HG02943 (cell line): ENCODE results near the gene GTF3C5.
"Not testable (repeated sequence)": the region's sequence is repeated elsewhere in the genome, so short reads cannot be mapped to it uniquely, and the experiment has no call there.

Experiments
- ATAC-seq: cut with Tn5 transposase; IDR thresholded peaks from one replicate; pipeline ENCODE4 v1.9.1; 2021; ENCODE audit warnings: mild to moderate bottlenecking, low read depth, moderate library complexity; ENCODE audit not compliant: unreplicated experiment

Gene GTF3C5

DNA sequence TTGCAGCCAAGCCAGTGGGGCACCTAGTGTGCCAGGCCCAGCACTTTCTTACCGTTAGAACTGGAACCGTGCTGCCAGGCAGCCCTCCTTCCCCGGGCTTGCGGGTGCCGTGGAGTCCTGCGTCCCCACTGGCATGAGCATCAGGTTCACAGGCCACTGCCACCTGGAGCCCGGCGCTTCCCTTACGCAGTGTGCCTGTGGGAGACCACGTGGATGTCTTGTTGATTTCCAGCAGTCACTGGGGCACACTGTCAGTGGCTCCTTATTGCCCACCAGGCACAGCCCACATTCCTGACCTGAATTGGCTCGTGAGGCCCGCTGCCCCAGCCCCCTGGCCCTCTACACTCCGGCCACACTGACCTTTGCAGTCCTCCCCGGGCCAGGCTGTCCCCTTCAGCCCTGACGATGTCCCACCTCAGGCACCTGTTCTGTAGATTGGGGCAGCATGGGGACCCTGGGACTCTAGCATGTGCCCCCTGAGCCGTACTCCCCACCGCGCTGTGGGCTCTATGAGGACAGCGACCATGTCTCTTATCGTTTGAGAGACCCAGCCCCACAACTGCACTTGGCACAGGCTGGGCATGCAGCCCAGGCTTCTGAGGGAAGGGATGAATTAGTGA, 20.6 kb downstream of the GTF3C5 start:
- ATAC-seq: no peak

GRCh38 chr9:133051966-133052539, 21.3 kb downstream of the GTF3C5 start:
- ATAC-seq: no peak

GRCh38 chr9:133054194-133054890, 23.5 kb downstream of the GTF3C5 start:
- ATAC-seq: no peak

DNA sequence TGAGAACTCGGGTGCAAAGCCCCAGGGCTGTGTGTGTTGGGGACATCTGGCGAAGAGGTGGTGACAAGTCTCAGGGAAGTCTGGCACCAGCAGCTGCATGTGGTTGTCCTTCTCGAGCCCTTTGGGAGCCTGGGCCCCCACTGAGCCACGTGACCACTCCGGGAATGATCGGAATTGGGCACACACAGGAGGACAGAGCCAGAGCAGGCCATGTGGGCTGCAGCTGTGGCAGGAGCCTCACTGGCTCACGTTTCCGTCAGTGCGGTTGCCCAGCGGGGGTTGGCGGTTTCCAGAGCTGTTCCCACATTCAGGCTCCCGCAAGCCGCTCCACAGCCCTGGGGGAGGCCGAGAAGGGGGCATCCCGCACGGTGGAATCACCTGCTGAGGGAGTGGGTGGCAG, 24.2 kb downstream of the GTF3C5 start:
- ATAC-seq: no peak

GRCh38 chr9:133055788-133056420, 25.1 kb downstream of the GTF3C5 start:
- no peak for ATAC-seq

DNA sequence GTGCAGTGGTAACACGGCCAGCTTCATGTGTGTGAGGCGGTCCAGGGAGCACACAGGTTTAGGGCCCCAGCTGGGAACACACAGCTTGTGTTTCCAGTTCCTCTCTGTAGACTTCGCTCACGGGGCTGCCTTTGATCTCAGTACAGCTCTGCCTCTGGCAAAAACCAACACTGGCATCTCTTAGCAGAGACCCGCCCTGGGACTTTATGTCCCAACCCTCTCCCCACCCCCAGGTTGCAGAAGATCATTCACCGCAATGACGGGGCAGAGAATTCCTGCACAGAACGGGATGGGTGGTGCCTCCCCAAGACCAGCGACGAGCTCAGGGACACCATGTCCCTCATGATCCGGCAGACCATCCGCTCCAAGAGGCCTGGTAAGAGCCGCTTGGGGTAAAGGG, 25.7 kb downstream of the GTF3C5 start:
- no peak for ATAC-seq

DNA sequence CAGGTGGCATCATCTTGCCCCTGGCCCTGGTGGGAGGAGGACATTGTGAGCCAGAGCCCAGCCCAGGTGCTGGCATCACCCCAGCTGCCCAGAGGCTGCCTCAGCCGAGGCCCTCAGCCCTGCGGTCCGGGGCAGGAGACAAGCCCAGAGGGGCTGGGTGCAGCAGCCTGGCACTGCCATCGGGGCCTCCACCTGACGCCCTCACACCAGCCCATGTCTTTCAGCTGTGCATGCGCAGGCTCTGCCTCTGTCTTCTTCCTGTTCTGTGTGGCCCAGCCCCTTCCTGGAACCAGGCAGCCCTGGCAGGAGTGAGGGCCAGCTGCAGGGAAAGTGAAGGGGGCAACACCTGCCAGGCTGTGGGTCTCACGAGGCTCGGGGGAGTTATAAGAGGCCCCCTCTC, 26.2 kb downstream of the GTF3C5 start:
- ATAC-seq: no peak

DNA sequence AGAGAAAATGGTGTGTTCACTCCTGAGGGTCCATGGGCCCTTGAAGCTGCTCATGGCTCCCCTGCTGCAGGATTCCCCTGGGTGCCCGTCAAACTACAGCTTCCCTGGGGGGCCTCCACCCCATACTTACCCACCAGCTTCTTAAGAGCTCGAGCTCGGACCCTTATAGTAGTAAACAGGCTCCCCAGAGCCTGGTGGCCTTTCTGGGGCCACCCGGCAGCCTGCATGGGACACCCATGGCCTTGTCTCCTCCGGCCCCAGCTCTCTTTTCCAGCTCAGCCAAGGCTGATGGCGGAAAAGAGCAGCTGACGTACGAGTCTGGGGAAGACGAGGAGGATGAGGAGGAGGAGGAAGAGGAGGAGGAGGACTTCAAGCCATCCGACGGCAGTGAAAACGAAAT, 26.8 kb downstream of the GTF3C5 start:
- ATAC-seq: no peak

DNA sequence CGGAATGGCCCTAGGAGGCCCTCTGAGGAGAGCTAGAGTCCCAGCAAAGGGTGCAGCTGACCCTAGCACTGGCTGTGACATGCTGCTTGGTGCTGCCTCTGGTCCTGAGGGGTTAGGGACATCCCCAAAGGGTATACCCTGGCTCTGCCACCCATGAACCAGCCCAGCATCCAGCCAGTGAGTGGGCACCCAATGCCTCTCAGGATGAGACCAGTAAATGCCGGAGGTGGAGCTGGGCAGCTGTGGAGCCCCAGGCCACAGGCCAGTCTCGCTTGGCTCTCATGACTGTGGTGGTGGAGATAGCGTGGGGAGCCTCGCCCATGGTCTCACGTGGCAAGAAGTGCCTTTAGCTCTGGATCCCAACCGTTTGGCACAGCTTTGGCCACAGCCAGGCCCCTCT, 27.3 kb downstream of the GTF3C5 start:
- ATAC-seq: no peak

DNA sequence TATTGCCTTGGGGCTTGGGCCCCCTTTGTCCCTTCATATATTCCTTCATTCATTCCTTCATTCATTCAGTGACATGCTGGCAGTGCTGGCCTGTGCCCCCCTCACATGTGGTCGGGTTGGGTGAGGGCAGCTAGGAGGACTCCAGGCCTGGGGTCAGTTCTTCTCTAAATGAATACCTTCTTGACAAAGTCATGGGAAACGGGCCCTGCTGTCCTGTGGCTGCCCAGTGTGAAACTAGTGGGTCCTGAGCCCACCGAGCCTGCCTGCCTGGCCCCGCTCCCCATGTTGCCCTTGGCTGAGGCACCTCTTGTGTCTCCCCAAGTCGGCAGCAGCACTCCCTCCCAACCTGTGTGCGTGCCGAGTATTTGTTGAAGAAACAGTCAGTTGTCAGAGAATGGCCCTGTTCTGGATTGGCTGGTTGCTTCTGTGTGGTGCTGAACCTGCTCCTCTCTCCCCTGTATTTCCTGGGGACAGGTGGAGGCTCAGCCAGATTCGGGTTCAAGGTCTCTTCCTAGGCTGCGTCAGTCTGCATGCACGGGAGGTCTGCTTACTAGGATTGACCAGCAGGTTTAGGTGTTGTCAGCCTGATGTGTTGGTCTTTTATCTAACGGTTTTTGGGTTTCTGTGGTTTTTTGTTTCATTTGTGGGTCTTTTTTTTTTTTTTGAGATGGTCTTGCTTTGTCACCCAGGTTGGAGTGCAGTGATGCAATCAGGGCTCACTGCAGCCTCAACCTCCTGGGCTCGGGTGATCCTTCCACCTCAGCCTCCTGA, 27.9 kb downstream of the GTF3C5 start:
- ATAC-seq: no peak

GRCh38 chr9:133059623-133060022, 28.8 kb downstream of the GTF3C5 start:
- no peak for ATAC-seq

- no peak for ATAC-seq
Observed at GRCh38 chr9:133060417-133060841, 29.6 kb downstream of the GTF3C5 start.

- ATAC-seq: not testable (repeated sequence)
Observed at GRCh38 chr9:133061019-133061763, 30.4 kb downstream of the GTF3C5 start.

- not testable (repeated sequence) for ATAC-seq
Observed at GRCh38 chr9:133061764-133062145, 31.0 kb downstream of the GTF3C5 start, which contains the start of gene CEL. TSS of gene CEL (plus strand) at chr9:133061981. CDS start at chr9:133062003, 22 bp downstream.

GRCh38 chr9:133062569-133062968, 31.8 kb downstream of the GTF3C5 start:
- ATAC-seq: not testable (repeated sequence)

- ATAC-seq: no peak
Observed at GRCh38 chr9:133063159-133063499, 32.3 kb downstream of the GTF3C5 start.

GRCh38 chr9:133063500-133064231, 32.9 kb downstream of the GTF3C5 start:
- ATAC-seq: no peak

DNA sequence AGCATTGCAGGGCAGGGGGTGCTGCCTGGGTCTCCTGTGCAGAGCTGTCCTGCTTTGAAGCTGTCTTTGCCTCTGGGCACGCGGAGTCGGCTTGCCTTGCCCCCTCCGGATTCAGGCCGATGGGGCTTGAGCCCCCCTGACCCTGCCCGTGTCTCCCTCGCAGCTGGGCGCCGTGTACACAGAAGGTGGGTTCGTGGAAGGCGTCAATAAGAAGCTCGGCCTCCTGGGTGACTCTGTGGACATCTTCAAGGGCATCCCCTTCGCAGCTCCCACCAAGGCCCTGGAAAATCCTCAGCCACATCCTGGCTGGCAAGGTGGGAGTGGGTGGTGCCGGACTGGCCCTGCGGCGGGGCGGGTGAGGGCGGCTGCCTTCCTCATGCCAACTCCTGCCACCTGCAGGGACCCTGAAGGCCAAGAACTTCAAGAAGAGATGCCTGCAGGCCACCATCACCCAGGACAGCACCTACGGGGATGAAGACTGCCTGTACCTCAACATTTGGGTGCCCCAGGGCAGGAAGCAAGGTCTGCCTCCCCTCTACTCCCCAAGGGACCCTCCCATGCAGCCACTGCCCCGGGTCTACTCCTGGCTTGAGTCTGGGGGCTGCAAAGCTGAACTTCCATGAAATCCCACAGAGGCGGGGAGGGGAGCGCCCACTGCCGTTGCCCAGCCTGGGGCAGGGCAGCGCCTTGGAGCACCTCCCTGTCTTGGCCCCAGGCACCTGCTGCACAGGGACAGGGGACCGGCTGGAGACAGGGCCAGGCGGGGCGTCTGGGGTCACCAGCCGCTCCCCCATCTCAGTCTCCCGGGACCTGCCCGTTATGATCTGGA, 33.7 kb downstream of the GTF3C5 start:
- no peak for ATAC-seq

DNA sequence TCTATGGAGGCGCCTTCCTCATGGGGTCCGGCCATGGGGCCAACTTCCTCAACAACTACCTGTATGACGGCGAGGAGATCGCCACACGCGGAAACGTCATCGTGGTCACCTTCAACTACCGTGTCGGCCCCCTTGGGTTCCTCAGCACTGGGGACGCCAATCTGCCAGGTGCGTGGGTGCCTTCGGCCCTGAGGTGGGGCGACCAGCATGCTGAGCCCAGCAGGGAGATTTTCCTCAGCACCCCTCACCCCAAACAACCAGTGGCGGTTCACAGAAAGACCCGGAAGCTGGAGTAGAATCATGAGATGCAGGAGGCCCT, 34.2 kb downstream of the GTF3C5 start:
- ATAC-seq: no peak
